Activated naive CD4-positive, alpha-beta T cell treated with anti-CD3 and anti-CD28 coated beads, Interleukin-2, amount 50 U/mL, for 24 hours (primary cell): ENCODE data around the gene CEP57.
"Not testable (repeated sequence)": the region's sequence is repeated elsewhere in the genome, so short reads cannot be mapped to it uniquely, and the experiment has no call there.

Experiments
- H3K27ac Mint-ChIP-seq: one replicate; pipeline ENCODE4 v1.8.0; 2021; ENCODE audit warnings: mild to moderate bottlenecking, mixed read lengths
- H3K27me3 Mint-ChIP-seq: one replicate; pipeline ENCODE4 v1.8.0; 2021; ENCODE audit warnings: mixed read lengths
- H3K36me3 Mint-ChIP-seq: one replicate; pipeline ENCODE4 v1.8.0; 2021; ENCODE audit warnings: mixed read lengths
- H3K4me1 Mint-ChIP-seq: one replicate; pipeline ENCODE4 v1.8.0; 2021; ENCODE audit warnings: mixed read lengths
- H3K4me3 Mint-ChIP-seq: one replicate; pipeline ENCODE4 v1.8.0; 2021; ENCODE audit warnings: mild to moderate bottlenecking, mixed read lengths
- H3K9me3 Mint-ChIP-seq: one replicate; pipeline ENCODE4 v1.8.0; 2021; ENCODE audit warnings: mixed read lengths

CEP57 gene

DNA sequence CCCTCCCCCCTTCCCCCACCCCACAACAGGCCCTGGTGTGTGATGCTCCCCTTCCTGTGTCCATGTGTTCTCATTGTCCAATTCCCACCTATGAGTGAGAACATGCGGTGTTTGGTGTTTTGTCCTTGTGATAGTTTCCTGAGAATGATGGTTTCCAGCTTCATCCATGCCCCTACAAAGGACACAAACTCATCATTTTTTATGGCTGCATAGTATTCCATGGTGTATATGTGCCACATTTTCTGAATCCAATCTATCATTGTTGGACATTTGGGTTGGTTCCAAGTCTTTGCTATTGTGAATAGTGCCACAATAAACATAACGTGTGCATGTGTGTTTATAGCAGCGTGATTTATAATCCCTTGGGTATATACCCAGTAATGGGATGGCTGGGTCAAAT lies 80.6 kb downstream of the CEP57 start:
- H3K27ac Mint-ChIP-seq, H3K27me3 Mint-ChIP-seq, H3K4me3 Mint-ChIP-seq, H3K4me1 Mint-ChIP-seq, H3K36me3 Mint-ChIP-seq, H3K9me3 Mint-ChIP-seq: not testable (repeated sequence)

DNA sequence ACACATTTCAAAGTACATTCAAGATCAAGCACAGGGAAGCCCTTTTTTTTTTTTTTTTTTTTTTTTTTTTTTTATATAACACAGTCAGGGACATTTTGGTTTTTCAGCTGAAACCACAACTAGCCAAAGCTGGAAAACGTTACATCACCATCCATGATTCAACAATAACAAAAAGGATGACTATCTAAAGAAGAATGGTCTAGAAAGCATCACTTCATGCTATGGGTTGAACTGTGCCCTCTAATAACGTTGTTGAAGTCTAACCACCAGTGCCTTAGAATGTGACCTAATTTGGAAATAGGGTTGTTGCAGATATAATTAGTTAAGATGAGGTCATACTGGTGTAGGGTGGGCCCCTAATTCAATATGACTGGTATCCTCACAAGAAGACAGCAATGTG lies 87.0 kb downstream of the CEP57 start:
- peaks cover 4% of the 10 kb centered on the region for H3K9me3 Mint-ChIP-seq
- H3K36me3 Mint-ChIP-seq, result peaks cover 21% of the 10 kb centered on the region
- H3K27ac Mint-ChIP-seq, result peak overlapping the region; percentile 68
- H3K4me1 Mint-ChIP-seq, result peaks cover 16% of the 10 kb centered on the region
- H3K4me3 Mint-ChIP-seq, result no peak overlapping the region
- H3K27me3 Mint-ChIP-seq, result no peaks in the 10 kb centered on the region
